HG03439 (cell line): ENCODE results near the gene ZBTB37.
A peak's percentile ranks its signal among the peaks of the same experiment; 100 is the strongest.
"Not testable (repeated sequence)": the region's sequence is repeated elsewhere in the genome, so short reads cannot be mapped to it uniquely, and the experiment has no call there.

Source experiments
- ATAC-seq: cut with Tn5 transposase; IDR thresholded peaks from one replicate; pipeline ENCODE4 v1.9.1; 2021; ENCODE audit warnings: mild to moderate bottlenecking, moderate library complexity; ENCODE audit not compliant: unreplicated experiment

ZBTB37 gene, protein sequence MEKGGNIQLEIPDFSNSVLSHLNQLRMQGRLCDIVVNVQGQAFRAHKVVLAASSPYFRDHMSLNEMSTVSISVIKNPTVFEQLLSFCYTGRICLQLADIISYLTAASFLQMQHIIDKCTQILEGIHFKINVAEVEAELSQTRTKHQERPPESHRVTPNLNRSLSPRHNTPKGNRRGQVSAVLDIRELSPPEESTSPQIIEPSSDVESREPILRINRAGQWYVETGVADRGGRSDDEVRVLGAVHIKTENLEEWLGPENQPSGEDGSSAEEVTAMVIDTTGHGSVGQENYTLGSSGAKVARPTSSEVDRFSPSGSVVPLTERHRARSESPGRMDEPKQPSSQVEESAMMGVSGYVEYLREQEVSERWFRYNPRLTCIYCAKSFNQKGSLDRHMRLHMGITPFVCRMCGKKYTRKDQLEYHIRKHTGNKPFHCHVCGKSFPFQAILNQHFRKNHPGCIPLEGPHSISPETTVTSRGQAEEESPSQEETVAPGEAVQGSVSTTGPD

DNA sequence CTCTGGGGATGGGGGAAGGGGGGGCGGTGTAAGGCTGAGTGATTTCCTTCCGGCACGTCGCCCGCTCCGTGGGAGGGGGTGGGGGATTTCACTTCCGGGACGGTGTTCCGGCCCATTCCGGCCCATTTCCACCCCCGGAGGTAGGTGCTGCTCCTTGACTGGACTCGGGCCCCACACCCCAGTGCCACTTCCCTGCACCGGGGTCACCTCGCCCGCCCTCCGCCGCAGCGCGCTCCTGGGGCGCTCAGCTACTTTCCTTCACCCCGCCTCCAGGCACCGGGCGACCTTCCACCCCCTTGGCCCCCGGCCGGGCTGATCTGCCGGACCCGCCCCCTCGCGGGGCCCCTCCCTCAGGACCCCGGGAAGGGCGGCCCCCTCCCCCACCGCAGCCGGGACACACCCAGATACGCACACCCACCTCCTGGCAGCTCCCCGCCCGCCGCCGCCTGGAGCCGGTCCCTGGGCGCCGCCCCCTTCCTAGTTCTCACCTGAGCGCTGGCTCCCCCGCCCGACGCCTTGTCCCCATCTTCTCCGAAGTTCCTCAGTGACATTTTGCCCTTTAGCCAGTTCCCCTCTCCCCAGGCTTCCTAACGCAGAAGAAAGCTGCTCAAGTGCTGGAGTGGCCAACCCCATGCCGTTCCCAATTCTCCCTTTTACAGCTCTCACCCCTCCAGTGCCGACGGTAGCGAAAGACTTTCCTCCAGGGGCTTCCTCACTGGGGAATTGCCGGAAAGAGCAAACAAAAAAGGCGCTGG is at the start of gene ZBTB37:
Gene ZBTB37 (plus strand): TSS at position 115 of the 755 bp plus-strand sequence. CDS start 1,846 bp downstream, outside the sequence.
- ATAC-seq = peak; percentile 53

DNA sequence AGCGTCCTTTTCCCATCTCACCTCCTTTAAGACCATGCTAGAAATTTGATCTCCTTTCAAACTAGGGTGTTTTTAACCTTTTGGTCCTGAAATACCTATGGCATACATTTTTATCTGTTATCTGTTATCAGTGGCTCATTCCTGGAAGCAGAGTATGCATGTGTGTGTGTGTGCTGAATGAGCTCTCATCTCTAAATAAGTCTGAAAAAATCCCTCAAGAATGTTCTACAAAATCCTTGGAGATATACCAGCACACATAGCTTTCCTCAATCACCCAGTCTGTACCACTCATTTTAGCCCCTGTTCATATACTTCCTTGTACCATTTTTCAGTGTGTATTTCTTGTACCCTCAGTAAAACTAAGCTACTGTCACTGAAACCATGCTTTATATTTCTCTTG is 49.7 kb upstream of the ZBTB37 start:
- no peak for ATAC-seq

DNA sequence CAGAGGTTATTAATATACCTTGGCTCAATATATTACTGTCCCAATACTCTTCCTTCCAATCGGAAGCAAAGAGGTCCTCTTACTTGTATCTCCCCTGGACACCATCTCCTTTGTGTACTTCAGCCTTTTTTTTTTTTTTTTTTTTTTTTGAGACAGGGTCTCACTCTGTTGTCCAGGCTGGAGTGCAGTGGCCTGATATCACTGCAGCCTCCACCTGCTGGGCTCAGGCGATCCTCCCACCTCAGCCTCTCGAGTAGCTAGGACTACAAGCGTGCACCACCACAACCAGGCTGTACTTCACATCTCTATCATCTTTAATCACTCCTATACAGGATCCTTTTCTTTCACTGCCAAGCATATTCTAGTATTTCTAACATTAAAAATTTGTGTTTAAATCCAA is 46.5 kb upstream of the ZBTB37 start:
- no peak for ATAC-seq

DNA sequence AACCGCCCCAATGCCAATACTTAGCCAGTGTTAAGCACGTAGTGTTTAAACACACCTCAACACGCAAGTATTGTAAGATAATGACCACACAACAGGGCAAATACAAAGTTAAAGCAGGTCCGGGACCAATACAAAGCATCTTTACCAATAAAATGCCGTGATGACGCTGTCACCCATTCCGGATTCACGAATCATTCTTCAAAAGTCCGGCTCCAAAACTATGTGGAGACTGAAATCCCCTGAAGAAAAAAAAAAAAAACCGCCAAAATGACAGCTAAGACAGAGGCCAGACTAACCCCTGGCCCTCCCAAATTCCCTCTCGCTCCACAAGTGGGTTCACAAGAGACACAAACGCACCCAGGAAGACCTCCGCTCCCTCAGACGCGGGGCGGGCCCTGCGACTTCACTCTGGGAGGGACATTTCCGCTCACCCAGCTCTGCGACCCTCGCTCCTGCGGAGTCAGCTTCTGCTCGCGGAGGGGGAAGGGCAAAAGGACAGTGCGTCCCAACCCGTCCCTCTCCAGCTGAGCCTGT is 44.3 kb upstream of the ZBTB37 start:
- peak; percentile 45 for ATAC-seq

DNA sequence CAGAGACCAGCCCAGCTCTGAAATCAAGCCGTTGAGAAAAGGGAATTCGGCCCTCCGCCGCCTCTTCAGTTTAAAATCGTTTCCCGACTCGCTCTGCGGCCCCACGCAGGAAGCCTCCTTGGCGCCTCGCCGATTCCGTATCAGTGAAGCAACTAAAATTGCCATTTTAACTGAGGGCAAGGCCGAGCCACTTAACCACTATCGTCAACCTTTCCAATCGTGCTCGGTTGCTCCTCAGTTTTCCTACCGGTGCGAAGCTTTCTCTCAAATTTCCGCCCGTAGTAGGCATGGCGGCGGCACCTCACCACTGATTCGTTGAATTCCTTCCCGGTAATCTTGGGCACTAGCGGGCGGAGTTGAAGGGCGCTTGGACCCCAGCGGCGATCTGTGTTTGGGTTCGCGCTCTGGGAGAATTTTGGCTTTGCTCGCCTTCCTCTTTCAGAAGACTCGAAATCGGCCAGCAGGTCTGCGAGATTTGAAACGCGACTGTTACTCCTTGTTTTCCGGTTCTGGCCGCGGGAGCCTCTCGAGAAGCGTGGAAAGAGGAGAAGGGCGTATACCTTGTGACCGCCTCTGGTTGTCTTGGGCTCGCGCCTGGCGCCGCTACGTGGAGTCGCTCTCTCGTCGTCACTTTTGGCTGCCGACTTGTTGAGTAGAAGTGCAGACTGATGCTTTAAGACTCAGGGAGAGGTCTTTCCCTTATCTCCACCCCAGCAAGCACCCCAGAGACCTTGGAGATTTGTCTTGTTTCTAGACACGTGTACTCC is 43.7 kb upstream of the ZBTB37 start, which contains the start of the genes CENPL and DARS2:
Gene CENPL (minus strand): TSS at position 569 of the 767 bp plus-strand sequence. CDS start 13,584 bp downstream, outside the sequence.
Gene DARS2 (plus strand): TSS at position 359 of the 767 bp plus-strand sequence. CDS start 557 bp downstream, outside the sequence.
- peak; percentile 83 for ATAC-seq

DNA sequence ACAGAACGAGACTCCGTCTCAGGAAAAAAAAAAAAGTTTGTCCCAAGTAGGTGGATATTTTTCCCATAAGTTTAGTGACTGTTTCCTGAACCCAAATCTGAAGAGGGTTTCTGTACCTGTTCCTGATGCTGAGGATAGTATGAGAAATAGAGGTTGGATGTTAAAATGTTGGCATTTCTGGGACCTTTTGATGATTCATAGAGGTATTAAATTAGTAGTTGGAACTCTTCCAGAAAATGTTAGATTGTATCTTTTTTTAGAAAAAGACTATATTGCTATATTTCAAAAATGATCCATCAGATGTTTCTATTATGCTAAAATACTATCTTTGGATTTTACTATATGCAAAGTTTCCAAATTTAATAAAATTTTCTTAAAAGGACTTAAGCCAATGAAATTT is 40.6 kb upstream of the ZBTB37 start:
- no peak for ATAC-seq

DNA sequence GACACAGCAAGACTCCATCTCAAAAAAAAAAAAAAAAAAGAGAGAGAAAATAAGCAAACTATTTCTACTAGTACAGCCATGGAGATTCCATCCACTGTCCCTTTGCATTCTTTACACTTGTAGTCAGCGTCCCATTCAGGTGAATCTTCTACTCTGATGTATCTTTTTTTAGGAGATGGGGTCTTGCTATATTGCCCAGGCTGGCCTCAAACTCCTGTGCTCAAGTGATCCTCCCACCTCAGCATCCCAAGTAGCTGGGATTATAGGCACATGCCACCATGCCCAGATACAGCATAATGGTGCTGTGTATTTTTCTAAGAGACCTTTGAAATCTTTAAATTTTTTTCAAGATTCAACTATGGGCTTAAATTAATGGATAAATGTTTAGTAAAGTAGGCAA is 35.4 kb upstream of the ZBTB37 start:
- no peak for ATAC-seq

DNA sequence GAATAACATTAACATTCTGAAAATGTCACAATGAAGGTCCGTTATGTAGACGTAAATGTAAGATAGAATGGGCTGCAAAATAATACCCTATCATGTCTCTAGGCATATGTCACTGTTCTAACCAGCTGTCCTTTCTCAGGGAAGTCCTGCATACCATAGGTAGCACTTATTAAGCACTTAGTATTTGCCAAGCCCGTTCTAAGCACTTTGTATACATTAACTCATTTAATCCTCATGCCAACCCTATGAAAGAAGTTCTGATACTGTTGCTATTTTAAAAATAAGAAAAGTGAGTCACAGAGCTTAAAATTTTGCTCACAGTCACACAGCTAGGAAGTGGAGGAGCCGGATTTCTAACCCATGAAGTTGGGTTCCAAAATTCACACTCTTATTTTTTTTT is 16.1 kb upstream of the ZBTB37 start:
- no peak for ATAC-seq

DNA sequence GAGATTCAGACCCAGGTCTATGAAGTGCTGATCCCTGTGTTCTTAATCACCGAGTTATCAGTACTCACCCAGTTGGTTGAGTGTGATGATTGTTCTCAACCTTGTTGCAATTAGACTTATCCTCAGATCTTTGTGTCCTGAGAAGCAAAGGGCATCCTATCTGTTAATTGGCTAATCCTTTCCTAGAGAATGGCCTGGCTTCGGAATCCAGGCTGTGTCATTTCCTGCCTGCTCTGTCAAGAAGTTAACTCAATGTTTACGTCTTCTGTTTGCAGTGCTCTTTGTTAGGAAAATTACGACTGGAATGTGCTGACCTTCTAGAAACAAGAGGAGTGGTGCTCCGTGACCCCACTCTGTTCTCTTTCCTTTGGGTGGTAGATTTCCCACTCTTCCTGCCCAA is 15.1 kb upstream of the ZBTB37 start:
- no peak for ATAC-seq

DNA sequence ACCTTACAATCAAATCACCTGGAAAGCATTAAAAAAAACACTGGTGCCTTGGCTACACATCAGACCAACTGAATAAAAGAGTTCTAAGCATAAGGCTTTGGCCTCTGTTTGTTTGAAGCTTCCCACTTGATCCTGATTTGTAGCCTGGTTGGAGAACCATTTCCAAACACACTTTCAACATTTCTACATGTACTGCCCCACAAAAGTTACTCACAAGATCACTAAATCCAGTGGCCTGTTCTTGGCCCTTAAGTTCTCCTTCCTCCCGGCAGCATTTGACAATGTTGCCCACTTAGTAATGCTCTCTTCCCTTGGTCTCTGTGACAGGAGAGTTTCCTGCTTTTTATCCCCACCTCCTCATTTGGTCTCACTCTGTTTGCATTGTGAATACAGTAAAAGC is 12.2 kb upstream of the ZBTB37 start:
- no peak for ATAC-seq

DNA sequence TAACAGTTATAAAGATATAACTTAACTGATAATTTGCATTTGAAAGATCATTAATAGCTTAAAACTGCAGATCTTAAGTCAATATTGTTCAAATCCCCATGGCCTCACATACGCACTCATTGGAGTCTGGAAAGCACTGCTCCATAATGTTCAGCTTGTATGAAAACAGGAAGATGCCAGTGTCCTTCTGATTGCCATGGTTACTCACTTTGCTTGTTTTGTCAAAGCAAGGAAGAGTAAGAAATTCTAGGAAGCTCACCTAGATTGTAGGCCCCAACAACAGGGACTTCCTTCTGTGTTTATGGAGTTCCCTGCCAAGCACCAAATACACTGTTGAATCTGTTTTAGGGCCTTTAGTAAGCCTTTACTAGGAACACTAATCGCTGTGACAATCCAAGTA is 11.3 kb upstream of the ZBTB37 start:
- ATAC-seq = no peak

DNA sequence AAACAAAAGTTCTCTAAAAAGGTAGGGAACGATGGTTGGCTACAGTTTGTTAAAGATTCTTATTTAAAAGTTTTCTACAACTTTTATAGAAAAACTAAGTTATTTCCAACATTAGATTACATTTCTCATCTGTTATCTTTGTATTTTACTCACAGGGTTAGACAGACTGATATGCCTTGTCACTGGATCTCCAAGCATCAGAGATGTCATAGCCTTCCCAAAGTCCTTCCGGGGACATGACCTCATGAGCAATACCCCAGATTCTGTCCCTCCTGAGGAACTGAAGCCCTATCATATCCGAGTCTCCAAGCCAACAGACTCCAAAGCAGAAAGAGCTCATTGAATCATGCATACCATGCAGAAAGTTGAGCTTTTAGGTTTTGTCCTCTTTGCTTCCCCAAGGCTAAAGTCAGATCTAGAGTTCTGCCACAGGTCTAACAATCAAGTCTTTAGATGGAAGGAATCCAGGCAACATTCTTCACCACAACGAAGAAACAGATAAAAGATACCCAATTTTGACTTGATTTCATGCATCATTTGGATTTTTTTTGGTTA is 10.7 kb upstream of the ZBTB37 start:
- ATAC-seq = no peak

DNA sequence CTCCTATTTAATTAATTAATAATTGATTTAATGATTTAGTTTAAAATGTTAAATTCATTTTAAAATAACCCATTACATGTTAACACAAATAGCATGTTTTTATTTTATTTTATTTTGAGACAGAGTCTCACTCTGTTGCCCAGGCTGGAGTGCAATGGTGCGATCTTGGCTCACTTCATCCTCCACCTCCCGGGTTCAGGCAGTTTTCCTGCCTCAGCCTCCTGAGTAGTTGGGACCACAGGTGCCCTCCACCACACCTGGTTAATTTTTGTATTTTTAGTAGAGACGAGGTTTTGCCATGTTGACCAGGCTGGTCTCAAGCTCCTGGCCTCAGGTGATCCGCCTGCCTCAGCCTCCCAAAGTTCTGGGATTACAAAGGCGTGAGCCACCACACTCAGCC is 8.6 kb upstream of the ZBTB37 start:
- ATAC-seq = not testable (repeated sequence)

DNA sequence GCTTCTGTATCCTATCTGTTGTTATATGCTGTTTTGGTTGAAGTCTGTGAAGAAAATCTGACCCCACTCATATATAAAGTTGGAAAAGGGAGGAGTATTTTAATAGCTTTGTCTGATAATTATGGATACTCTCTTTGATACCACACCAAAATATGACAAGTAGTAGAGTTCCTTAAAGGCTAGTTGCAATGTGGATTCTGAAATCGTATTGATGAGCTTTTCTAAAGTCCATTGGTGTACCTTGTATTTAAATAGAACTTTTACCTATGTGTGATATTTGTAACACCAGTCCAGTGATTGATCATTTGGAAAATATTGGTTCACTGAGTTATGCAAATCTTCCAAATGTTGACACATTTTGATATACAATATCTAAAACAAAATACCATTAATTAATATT is 8.1 kb upstream of the ZBTB37 start:
- ATAC-seq = no peak

DNA sequence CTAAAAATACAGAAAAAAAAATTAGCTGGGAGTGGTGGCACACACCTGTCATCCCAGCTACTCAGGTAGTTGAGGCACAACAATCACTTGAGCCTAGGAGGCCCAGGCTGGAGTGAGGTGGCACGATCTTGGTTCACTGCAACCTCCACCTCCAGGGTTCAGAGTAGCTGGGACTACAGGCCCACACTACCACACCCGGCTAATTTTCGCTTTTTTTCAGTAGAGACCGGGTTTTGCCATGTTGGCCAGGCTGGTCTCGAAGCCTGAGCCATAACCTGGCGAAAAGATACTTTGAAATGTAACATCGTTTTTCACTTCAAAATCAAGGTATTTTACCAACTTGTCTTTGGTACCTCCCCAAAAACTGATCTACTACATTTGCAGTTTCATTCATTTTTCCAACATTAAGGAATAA is 6.4 kb upstream of the ZBTB37 start:
- ATAC-seq = no peak

DNA sequence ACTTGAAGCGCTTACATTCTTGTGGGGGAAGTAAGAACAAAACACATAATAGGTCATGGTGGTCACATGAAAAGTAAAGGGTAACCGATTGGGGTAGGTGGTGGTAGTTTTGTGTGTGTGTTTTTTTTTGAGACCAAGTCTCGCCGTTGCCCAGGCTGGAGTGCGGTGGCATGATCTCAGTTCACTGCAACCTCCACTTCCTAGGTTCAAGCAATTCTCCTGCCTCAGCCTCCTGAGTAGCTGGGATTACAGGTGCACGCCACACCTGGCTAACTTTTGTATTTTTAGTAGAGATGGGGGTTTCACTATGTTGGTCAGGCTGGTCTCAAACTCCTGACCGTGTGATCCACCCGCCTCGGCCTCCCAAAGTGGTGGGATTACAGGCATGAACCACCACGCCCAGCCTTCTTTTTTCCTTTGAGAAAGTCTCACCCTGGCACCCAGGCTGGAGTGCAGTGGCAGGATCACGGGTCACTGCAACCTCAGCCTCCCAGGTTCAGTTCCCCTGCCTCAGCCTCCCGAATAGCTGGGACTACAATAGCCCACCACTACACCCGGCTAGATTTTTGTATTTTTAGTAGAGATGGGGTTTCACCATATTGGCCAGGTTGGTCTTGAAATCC is 5.9 kb upstream of the ZBTB37 start:
- ATAC-seq = not testable (repeated sequence)

DNA sequence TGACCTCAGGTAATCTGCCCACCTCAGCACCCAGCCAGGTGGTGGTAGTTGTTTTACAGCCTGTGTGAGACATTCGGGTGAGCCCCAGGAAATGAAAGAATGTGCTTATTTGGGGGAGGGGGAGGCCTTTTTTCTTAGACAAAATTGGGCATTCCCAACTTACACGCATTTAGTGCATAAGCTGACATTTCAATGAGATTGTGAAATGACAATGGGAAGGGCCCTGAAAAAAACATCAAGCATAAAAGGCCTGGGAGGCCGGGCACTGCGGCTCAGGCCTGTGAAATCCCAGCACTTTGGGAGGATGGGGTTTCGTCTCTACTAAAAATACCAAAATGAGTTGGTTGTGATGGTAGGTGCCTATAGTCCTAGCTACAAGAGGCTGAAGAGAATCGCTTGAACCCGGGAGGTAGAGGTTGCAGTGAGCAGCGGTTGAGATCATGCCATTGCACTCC is 5.4 kb upstream of the ZBTB37 start:
- ATAC-seq = no peak

DNA sequence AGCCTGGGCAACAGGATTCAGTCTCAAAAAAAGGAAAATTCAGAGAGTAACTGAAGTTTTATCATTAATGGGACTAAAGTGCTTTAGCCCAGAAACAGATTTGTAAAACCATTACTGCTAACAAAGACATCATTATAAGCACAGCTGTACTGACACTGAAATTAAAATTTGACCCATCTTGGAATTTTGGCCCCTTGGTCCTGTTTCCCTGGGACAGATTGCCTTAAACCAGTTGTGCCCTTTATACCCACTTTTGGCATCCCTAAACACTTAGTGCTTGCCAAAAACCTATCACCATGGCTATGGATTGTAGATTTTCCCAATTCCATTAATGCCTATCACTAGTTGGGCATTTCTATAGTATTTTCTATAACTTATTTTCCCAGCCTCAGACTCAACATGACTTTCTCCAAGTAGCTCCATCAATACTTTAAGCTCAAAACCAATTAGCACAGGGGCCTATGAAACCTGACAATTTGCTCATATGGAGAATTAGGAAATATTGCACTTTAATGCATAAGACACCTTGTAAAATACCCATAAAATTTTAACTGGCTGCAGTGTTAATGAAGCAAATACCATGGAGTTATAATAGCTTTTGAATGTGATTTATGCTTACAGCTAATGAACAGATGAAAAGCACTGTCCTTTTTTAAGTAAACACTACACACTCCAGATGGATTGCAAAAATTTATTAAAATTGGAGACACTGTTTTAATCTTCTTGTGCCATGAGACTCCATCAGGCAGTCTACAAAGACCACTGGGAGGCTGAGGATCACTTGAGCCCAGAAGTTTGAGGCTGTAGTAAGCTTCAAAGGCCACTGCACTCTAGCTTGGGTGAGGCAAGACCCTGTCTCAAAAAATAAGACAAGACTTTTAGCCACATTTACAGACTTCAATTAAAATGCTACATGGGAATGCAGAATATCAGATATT is 4.7 kb upstream of the ZBTB37 start:
- ATAC-seq = no peak
